ENCODE data around the gene NPL.
A peak's percentile ranks its signal among the peaks of the same experiment; 100 is the strongest.

NPL gene

DNA sequence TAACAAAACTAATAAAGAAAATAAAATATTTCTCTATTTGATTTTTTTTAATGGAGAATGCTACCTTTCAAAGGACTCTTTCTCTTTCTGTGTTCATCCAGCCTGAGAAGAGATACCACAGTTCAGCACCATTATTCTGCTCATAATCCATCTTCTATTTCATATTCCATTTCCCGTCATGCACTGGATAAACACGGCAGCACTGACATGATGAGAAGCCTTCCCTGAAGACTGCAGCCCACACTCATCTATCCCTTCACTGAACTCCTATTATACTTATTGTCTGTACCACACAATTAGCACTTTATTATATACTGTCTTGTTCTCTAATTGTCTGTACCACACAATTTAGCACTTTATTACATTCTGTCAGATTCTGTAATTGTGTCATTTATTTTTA is 10.7 kb upstream of the NPL start:
- DNase-seq (ENCODE audit: low spot score), result no peak
- no peak for FAIRE-seq

GRCh38 chr1:182779530-182779929 is 10.0 kb upstream of the NPL start:
- FAIRE-seq, result no peak
- no peak for DNase-seq (ENCODE audit: low spot score)

DNA sequence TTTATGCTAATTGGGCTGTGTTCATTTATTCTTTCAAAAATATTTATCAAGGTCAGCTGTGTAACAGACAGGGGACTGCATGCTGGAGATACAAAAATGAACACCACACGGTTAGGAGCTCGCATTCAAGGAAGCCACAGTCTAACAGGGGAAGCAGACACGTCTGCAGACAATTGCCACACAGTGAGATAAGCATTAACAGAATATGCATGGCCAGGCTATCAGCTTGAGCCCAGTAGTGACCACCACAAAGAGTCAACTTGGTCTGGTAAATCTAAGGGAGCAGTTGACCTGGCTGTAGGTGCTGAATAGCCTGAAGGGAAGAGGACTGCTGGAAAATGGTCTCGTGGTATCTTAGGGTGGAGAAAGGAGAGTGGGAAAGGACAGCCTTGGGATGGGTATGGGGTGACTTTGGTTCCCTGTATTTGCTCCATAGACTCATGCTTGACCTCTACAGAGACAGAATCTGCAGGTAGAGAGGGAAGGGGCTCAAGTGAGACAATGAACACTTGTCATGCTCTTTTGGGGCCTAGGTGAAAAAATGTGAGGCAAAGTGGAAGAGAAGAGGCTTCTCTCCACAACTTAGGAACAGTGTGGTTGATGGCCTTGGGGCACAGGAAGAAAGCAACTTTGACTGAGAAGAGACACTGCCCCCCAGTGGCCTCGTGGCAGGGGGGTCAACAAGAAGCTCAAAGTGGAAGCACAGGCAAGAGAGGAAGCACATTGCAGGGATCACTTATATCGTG is 7.6 kb upstream of the NPL start:
- FAIRE-seq (peak; percentile 75), DNase-seq (ENCODE audit: low spot score) (peak; percentile 59)

DNA sequence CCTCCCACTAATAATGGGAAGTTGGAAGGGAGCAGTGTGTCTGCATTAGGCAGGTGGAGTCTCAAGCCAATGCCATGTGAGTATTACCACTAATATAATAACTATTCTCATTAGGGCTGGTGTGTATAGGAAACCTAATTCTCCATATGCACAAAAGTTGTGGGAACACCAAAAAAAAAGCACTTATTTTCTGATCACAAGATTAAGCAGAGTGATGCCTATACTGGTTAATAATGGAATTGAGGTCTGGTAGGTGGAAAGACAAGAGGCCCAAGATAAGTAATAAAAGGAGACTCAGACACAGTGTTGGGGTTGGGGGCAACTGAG is 7.0 kb upstream of the NPL start:
- FAIRE-seq, result no peak
- no peak for DNase-seq (ENCODE audit: low spot score)

DNA sequence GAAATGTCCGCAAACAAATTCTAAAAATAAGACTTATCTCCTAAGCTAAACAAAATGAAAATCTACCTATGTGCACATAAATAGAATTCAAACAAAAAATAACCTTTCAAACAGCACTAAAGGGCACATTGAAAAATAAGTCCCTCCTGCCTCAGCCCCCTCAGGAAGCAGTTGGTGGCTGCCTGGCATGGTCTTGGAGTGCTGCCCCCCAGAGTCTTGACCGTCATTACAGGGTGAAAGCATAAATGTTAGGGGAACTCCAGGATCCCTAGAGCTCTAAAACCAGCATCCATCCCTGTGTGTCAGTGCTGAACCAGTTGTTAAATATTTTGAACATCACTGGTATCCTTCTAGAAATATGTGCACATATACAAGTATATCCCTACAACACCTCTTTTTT is 6.5 kb upstream of the NPL start:
- DNase-seq (ENCODE audit: low spot score), result no peak
- no peak for FAIRE-seq

GRCh38 chr1:182784556-182785171 is 4.9 kb upstream of the NPL start:
- DNase-seq (ENCODE audit: low spot score), result peak; percentile 40
- no peak for FAIRE-seq

GRCh38 chr1:182785181-182785580 is 4.4 kb upstream of the NPL start:
- FAIRE-seq, result no peak
- DNase-seq (ENCODE audit: low spot score), result no peak

GRCh38 chr1:182786223-182786994 is 3.2 kb upstream of the NPL start:
- DNase-seq (ENCODE audit: low spot score) (peak; percentile 65), FAIRE-seq (no peak)

DNA sequence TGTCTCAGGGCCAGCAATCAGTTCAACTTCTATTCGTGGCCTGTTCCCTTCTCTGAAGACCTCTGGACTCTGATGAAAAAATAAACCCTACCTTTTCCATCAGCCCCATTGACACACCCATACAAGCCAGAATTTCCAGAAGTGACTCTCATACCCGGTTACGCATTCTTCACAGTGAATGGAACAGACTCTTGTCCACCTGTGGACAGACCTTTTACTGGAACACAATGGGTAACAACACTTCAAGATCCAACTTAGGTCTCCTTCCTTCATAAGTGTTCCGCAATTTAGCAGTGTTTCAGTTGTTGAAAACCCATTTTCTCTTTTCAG is 2.6 kb upstream of the NPL start:
- DNase-seq (ENCODE audit: low spot score) (no peak), FAIRE-seq (no peak)

DNA sequence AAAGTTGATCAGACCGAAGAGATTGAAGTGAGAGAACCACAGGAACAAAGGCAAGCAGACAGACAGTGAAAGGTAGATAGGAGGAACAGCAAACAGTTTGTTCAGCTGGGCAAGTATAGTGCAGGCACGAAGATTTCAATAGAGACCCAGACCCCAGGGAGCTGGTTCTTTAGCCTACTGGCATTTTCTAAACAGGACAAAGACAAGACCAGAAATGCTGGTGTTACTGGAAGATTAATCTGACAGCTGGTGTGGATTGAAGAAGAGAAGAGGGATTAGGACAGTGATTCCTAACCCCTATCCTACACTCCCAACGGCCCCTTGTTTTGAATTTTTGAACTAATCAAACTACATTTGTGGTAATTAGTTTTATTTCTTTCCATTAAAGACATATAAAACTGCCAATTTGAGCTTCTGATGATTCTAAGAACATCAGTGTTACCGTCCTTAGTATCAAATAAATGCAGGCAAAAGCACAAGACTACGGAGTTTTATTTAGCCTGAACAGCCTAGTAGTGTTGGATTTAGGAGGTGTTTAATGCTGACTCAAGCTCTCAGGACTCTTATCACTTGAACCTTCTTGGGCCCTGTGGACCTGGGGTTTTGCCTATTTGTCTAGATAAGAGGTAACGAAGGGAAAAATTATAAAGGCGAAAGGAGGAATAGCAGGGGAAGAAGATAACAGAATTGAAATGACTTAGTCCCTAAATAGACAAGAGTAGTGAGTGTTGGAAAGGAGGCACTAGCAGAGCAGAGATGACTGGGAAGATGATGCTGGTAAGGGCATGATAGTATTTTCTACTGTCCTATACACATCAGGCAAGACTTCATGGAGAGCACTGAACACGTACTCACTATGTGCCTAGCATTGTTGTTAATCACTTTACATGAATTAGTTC is 2.0 kb downstream of the NPL start:
- DNase-seq (ENCODE audit: low spot score) (no peak), FAIRE-seq (no peak)

GRCh38 chr1:182794091-182794490 is 4.5 kb downstream of the NPL start:
- FAIRE-seq (no peak), DNase-seq (ENCODE audit: low spot score) (no peak)

DNA sequence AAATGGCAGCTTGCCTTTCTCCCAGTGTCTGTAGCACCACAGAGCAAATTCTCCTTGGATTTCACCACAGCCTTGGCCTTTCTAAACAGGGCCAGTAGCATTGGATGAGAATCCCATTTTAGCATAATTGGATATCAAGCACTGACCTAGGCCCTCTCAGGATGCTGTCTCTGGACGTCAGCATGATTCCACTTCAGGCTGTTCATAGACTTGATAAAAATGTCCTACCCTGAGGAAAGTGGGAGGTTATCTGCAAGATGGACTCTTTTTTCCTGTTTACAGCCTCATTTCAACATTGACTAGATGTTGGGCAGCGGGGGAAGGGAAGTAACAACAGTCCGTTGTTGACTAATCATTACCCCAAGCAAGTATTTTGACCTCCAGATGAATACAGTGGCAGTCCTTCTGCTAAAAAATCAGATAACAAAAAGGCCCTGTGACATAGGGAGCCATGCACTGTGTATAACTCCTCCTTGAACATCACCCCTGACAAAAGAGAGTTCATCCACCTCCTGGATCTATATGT is 5.2 kb downstream of the NPL start:
- FAIRE-seq (no peak), DNase-seq (ENCODE audit: low spot score) (no peak)

DNA sequence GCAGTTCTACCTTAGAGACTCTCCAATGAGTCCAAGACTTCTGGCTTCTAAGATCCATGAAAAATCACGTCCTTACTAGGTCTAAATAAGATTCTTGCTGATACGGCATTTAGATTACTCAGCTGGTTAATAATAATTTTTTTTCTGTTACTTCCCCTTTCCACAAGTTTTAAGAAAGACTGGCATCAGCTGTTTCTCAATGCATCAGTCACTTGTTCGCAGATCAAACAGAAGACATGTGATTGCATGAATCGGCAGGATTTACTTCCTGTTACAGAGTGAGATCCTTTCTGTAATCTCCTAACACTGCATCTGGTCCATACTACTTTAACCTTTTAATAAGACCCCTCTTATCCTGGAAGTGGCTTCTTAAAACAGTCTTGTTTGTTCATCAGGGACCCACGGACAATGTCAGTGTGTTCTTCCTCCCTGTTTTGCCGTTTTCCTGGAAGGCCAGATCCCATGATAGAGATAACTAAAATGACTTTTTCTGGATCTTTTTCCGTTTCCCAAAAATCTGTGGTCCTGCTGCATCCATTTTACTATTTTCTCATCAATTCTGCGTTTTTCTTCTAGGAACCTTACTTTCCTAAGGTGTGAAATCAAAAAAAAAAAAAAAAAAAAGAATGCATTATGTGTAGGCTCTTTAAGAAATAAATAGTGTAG is 6.1 kb downstream of the NPL start:
- DNase-seq (ENCODE audit: low spot score), result no peak
- no peak for FAIRE-seq

GRCh38 chr1:182802006-182802803 is 12.6 kb downstream of the NPL start:
- no peak for FAIRE-seq
- no peak for DNase-seq (ENCODE audit: low spot score)

GRCh38 chr1:182803846-182804245 is 14.3 kb downstream of the NPL start:
- FAIRE-seq, result no peak
- no peak for DNase-seq (ENCODE audit: low spot score)

DNA sequence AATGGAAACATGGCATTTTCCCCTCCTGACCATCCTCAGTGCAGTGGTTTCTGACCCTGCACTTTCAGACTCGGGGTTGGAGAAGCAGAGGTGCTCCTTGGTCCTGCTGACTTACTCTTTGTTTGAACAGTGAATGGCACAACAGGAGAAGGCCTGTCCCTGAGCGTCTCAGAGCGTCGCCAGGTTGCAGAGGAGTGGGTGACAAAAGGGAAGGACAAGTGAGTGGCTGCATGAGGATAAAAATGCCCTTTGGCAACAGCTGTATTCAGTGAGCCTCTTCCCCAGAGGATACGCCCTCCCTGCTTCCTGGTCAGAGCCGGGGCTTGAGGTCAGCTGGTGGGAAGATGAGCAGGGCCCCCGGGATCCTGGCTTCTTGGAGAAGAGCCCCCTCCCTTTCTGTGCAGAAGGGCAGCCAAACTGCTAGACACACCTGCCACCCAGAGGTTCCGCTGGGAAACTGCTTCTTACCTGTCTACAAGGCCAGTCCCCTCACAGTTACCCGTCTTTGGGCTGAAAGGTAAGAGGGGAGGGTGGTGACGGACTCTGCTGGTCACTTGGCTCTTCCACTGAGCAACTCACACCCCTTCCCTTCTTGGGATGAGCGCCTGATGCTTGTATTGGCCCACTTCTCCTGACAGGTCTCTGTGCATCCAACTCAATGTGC is 16.6 kb downstream of the NPL start:
- FAIRE-seq (no peak), DNase-seq (ENCODE audit: low spot score) (no peak)

DNA sequence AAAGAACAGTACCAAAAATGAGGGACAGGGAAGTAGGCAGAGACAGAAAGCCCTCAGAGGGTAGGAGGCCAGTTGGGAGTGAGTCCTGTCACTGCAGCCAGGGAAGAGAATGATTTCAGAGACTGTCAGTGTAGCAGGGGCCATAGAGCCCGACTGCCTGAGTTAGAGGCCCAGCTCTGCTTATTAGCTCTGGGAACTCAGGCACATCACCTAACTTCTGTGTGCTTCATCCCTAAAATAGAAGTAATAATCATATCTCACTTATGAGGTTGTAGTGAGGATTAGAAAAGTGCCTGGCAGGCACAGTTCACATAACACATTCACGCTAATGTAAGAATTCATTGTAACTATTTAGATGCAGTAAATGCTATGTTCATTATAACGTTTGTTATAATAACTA is 18.3 kb downstream of the NPL start:
- DNase-seq (ENCODE audit: low spot score), result no peak
- no peak for FAIRE-seq

DNA sequence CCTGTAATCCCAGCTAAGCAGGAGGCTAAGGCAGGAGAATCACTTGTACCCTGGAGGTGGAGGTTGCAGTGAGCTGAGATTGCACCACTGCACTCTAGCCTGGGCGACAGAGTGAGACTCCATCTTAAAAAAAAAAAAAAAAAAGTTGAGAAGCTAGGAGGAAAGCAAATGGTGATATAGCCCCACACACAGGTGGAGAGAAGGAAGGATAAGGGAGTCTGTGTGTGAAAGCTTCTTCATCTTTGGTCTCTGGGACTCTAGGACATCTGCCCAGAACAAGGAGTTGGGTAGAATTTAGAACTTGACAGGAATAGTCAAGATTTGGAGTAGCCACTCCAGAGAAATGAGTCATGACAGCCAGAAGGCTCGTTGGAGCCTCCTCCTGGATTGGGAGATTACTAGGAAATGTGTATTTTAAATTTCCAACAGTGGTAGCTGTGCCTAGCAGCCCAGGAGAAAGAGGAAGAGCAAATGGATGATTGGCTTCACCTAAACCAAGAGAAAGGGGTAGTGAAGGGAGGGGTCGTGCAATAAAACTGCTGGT is 19.9 kb downstream of the NPL start:
- DNase-seq (ENCODE audit: low spot score) (no peak), FAIRE-seq (no peak)

GRCh38 chr1:182811975-182812722 is 22.6 kb downstream of the NPL start:
- FAIRE-seq (no peak), DNase-seq (ENCODE audit: low spot score) (no peak)

Data from urothelium cell line (cell line).